GM23248 (cell line): ENCODE data around the gene GDPGP1. TPM values are rescaled to one million over a fixed set of nuclear protein-coding genes. Genes with fewer than 3 reads are reported as not detected.

Experiments
- DNase-seq: peaks from one replicate; pipeline ENCODE4 v3.0.0-alpha.2; 2015
- H2AFZ ChIP-seq: fragments of 200-600 bp; sonication (generic); 2 replicates; pipeline ENCODE4 v1.6.1; 2016; ENCODE audit warnings: antibody characterized with exemption
- H3F3A ChIP-seq: fragments of 200-600 bp; sonication (generic); 2 replicates; pipeline ENCODE4 v1.6.1; 2016; ENCODE audit warnings: mild to moderate bottlenecking, antibody characterized with exemption, mixed run types; ENCODE audit not compliant: insufficient read depth
- H3K27ac ChIP-seq: fragments of 200-600 bp; sonication (generic); 2 replicates; pipeline ENCODE4 v1.5.1; 2016; ENCODE audit warnings: mild to moderate bottlenecking
- H3K27me3 ChIP-seq: fragments of 200-600 bp; sonication (generic); replicated peaks from 2 replicates; pipeline ENCODE4 v1.6.1; 2016; ENCODE audit warnings: mild to moderate bottlenecking; ENCODE audit not compliant: insufficient read depth
- H3K36me3 ChIP-seq: fragments of 200-600 bp; sonication (generic); 2 replicates; pipeline ENCODE4 v1.6.1; 2016; ENCODE audit warnings: low read depth, mild to moderate bottlenecking
- H3K4me1 ChIP-seq: fragments of 200-600 bp; sonication (generic); 2 replicates; pipeline ENCODE4 v1.6.1; 2016; ENCODE audit warnings: mild to moderate bottlenecking; ENCODE audit not compliant: insufficient read depth
- H3K4me2 ChIP-seq: fragments of 200-600 bp; sonication (generic); one replicate; pipeline ENCODE4 v1.6.1; 2016; ENCODE audit warnings: mild to moderate bottlenecking; ENCODE audit not compliant: unreplicated experiment
- H3K4me3 ChIP-seq: fragments of 200-600 bp; sonication (generic); 2 replicates; pipeline ENCODE4 v1.5.1; 2016; ENCODE audit warnings: mild to moderate bottlenecking
- H3K79me2 ChIP-seq: fragments of 200-600 bp; sonication (generic); 2 replicates; pipeline ENCODE4 v1.6.1; 2016; ENCODE audit warnings: mild to moderate bottlenecking; ENCODE audit not compliant: insufficient read depth
- H3K9ac ChIP-seq: fragments of 200-600 bp; sonication (generic); 2 replicates; pipeline ENCODE4 v1.6.1; 2016; ENCODE audit warnings: mild to moderate bottlenecking
- H3K9me2 ChIP-seq: fragments of 200-600 bp; sonication (generic); 2 replicates; pipeline ENCODE4 v1.6.1; 2016; ENCODE audit warnings: mixed run types, mild to moderate bottlenecking, moderate library complexity; ENCODE audit not compliant: insufficient read depth
- H3K9me3 ChIP-seq: fragments of 200-600 bp; sonication (generic); one replicate; pipeline ENCODE4 v1.6.1; 2017; ENCODE audit warnings: low read depth
- H4K20me1 ChIP-seq: fragments of 200-600 bp; sonication (generic); 2 replicates; pipeline ENCODE4 v1.6.0; 2016; ENCODE audit not compliant: insufficient read depth
- EZH2 ChIP-seq: fragments of 200-600 bp; sonication (generic); IDR thresholded peaks from 2 replicates; pipeline ENCODE4 v1.6.1; 2018; ENCODE audit warnings: antibody characterized with exemption, mild to moderate bottlenecking; ENCODE audit not compliant: insufficient read depth, poor library complexity, severe bottlenecking
- EZH2phosphoT487 ChIP-seq: fragments of 200-600 bp; sonication (generic); IDR thresholded peaks from 2 replicates; pipeline ENCODE4 v1.6.1; 2018; ENCODE audit warnings: antibody characterized with exemption, moderate library complexity, mild to moderate bottlenecking, low read depth; ENCODE audit not compliant: insufficient read depth
- WGBS, 2 experiments: methylation state at CpG; one replicate each; pipeline ENCODE4 v1.1.6; 2015 to 2017; ENCODE audit warnings: low lambda C conversion rate in 2 of 2, low coverage in 1 of 2; ENCODE audit errors: missing lambda C conversion rate in 2 of 2; 5-methylcytosine and 5-hydroxymethylcytosine counted together
- in situ Hi-C: fragments of 300-500 bp; cut with MboI; formaldehyde crosslinking; loops from 2 replicates; pipeline ENCODE4 v1.15.0; 2020
- polyA plus RNA-seq: library from polyadenylated mRNA; unstranded; fragments of >200 nt; fragmentation: Nextera tagmentation; extraction: Ambion mirVana; gene quantifications from 2 replicates; pipeline ENCODE4 v1.2.1, GENCODE V29; 2016
- total RNA-seq: library from RNA; depleted of rRNA; stranded (reverse); fragments of >200 nt; shearing (Covaris generic); gene quantifications from 2 replicates; pipeline ENCODE4 v1.2.3, GENCODE V29; 2014

Gene GDPGP1
- total and polyA plus RNA-seq, 2 experiments from 2014 or later, result 1.3 to 9.0 TPM

GRCh38 chr15:90191794-90192509, 42.1 kb upstream of the GDPGP1 start:
- no peaks in the 10 kb centered on the region for H3F3A ChIP-seq
- no peaks in the 10 kb centered on the region for H3K27me3 ChIP-seq
- WGBS, 2 experiments, result 46 to 50% methylated on average over 7 of the region's 7 CpGs
- H3K4me3 ChIP-seq, result no peak overlapping the region
- no peak for TF ChIP-seq EZH2
- TF ChIP-seq EZH2phosphoT487, result no peak
- no peaks in the 10 kb centered on the region for H4K20me1 ChIP-seq
- no peaks in the 10 kb centered on the region for H3K9me2 ChIP-seq
- in situ Hi-C loops, result no loop called here
- no peaks in the 10 kb centered on the region for H3K9me3 ChIP-seq
- DNase-seq, result no peak
- H3K27ac ChIP-seq, result no peak overlapping the region
- H3K4me2 ChIP-seq, result no peak overlapping the region
- no peaks in the 10 kb centered on the region for H3K36me3 ChIP-seq
- no peak overlapping the region for H3K9ac ChIP-seq
- no peaks in the 10 kb centered on the region for H3K4me1 ChIP-seq
- no peaks in the 10 kb centered on the region for H3K79me2 ChIP-seq
- no peak overlapping the region for H2AFZ ChIP-seq

- no peak overlapping the region for H3K9ac ChIP-seq
- H3K4me3 ChIP-seq, result no peak overlapping the region
- TF ChIP-seq EZH2 (no peak), EZH2phosphoT487 (no peak)
- H3K9me2 ChIP-seq, result no peaks in the 10 kb centered on the region
- H3K27ac ChIP-seq, result no peak overlapping the region
- H3F3A ChIP-seq, result 0 out of 2 replicates have a peak, but pooled peaks cover 1% of the 10 kb centered on the region
- peaks cover 3% of the 10 kb centered on the region; the same call in 1 of the 2 replicates for H3K4me1 ChIP-seq
- WGBS, 2 experiments, result 75% methylated on average over 16 of the region's 16 CpGs
- no peaks in the 10 kb centered on the region for H3K27me3 ChIP-seq
- H2AFZ ChIP-seq, result no peak overlapping the region
- no peaks in the 10 kb centered on the region for H3K9me3 ChIP-seq
- no peak for DNase-seq
- in situ Hi-C loops, result no loop called here
- no peaks in the 10 kb centered on the region for H3K79me2 ChIP-seq
- H3K4me2 ChIP-seq, result no peak overlapping the region
- H4K20me1 ChIP-seq, result no peaks in the 10 kb centered on the region
- H3K36me3 ChIP-seq, result no peaks in the 10 kb centered on the region
These were observed 40.8 kb upstream of the GDPGP1 start for GRCh38 chr15:90192961-90193786.

GRCh38 chr15:90194655-90195054, 39.4 kb upstream of the GDPGP1 start:
- no peak overlapping the region for H3K27ac ChIP-seq
- no peaks in the 10 kb centered on the region for H3K27me3 ChIP-seq
- no peaks in the 10 kb centered on the region for H3K79me2 ChIP-seq
- no peak overlapping the region for H3K4me2 ChIP-seq
- H3K4me3 ChIP-seq, result no peak overlapping the region
- H3K36me3 ChIP-seq, result no peaks in the 10 kb centered on the region
- 92 to 96% methylated on average over 2 of the region's 2 CpGs for WGBS, 2 experiments
- H3K9me2 ChIP-seq, result no peaks in the 10 kb centered on the region
- TF ChIP-seq EZH2, result no peak
- TF ChIP-seq EZH2phosphoT487, result no peak
- no peaks in the 10 kb centered on the region for H3K9me3 ChIP-seq
- H3K4me1 ChIP-seq, result peaks cover 7% of the 10 kb centered on the region; the same call in 1 of the 2 replicates
- no peak overlapping the region for H3K9ac ChIP-seq
- H4K20me1 ChIP-seq, result no peaks in the 10 kb centered on the region
- H2AFZ ChIP-seq, result no peak overlapping the region
- in situ Hi-C loops, result no loop called here
- H3F3A ChIP-seq, result peaks cover 6% of the 10 kb centered on the region; the same call in 1 of the 2 replicates
- DNase-seq, result no peak

GRCh38 chr15:90200534-90201129, 33.4 kb upstream of the GDPGP1 start:
- DNase-seq, result no peak
- 13% methylated on average over 22 to 24 of the region's 24 CpGs for WGBS, 2 experiments
- Histone ChIP-seq H3K79me2 (no peaks in the 10 kb centered on the region), H3K9me2 (no peaks in the 10 kb centered on the region), H3K9ac (peak overlapping the region; percentile 71), H3K27ac (no peak overlapping the region), H3K36me3 (no peaks in the 10 kb centered on the region), H3K4me3 (peak overlapping the region; percentile 80), H3K4me2 (peak overlapping the region; percentile 81), H3F3A (peaks cover 13% of the 10 kb centered on the region; the same call in 1 of the 2 replicates), H3K9me3 (no peaks in the 10 kb centered on the region), H3K27me3 (no peaks in the 10 kb centered on the region), H4K20me1 (no peaks in the 10 kb centered on the region), H3K4me1 (peaks cover 7% of the 10 kb centered on the region; the same call in 1 of the 2 replicates), H2AFZ (peak overlapping the region; percentile 79)
- in situ Hi-C loops, result no loop called here
- no peak for TF ChIP-seq EZH2phosphoT487
- no peak for TF ChIP-seq EZH2
